GM21423 (cell line): ENCODE data around the gene PPA1.
"Not testable (repeated sequence)": the region's sequence is repeated elsewhere in the genome, so short reads cannot be mapped to it uniquely, and the experiment has no call there.

Experiments used
- ATAC-seq: cut with Tn5 transposase; IDR thresholded peaks from one replicate; pipeline ENCODE4 v1.9.1; 2021; ENCODE audit warnings: mild to moderate bottlenecking, moderate library complexity; ENCODE audit not compliant: unreplicated experiment

PPA1 gene

GRCh38 chr10:70175516-70175915 lies 57.7 kb downstream of the PPA1 start:
- ATAC-seq = no peak

GRCh38 chr10:70174058-70174741 lies 59.0 kb downstream of the PPA1 start:
- ATAC-seq = no peak

GRCh38 chr10:70169649-70170364 lies 63.4 kb downstream of the PPA1 start:
- ATAC-seq = no peak

- ATAC-seq = no peak
Measured at GRCh38 chr10:70169011-70169410, 64.2 kb downstream of the PPA1 start.

GRCh38 chr10:70167246-70167645 lies 66.0 kb downstream of the PPA1 start:
- no peak for ATAC-seq

- ATAC-seq = no peak
Measured at GRCh38 chr10:70166394-70166793, 66.8 kb downstream of the PPA1 start.

GRCh38 chr10:70164163-70164562 lies 69.1 kb downstream of the PPA1 start:
- ATAC-seq = no peak

- ATAC-seq = no peak
Measured at GRCh38 chr10:70163448-70163847, 69.8 kb downstream of the PPA1 start.

- ATAC-seq = peak; percentile 84
Measured at GRCh38 chr10:70162892-70163201, 70.4 kb downstream of the PPA1 start.

GRCh38 chr10:70162151-70162891 lies 70.9 kb downstream of the PPA1 start:
- ATAC-seq = peak; percentile 8

GRCh38 chr10:70160798-70161197 lies 72.4 kb downstream of the PPA1 start:
- no peak for ATAC-seq

- ATAC-seq = not testable (repeated sequence)
Measured at GRCh38 chr10:70159366-70159765, 73.9 kb downstream of the PPA1 start.

- no peak for ATAC-seq
Measured at GRCh38 chr10:70158113-70158512, 75.1 kb downstream of the PPA1 start.

GRCh38 chr10:70155255-70155838 lies 77.9 kb downstream of the PPA1 start:
- ATAC-seq = no peak
